ENCODE measurements around the gene ARID1B.
"Not testable (repeated sequence)": the region's sequence is repeated elsewhere in the genome, so short reads cannot be mapped to it uniquely, and the experiment has no call there.

The ARID1B gene

GRCh38 chr6:156912431-156912830, 135.3 kb downstream of the ARID1B start:
- no peak for DNase-seq

GRCh38 chr6:156914181-156914580, 137.0 kb downstream of the ARID1B start:
- no peak for DNase-seq

GRCh38 chr6:156916130-156916801, 139.1 kb downstream of the ARID1B start:
- DNase-seq: no peak

GRCh38 chr6:156917213-156917612, 140.0 kb downstream of the ARID1B start:
- no peak for DNase-seq

GRCh38 chr6:156918647-156919046, 141.5 kb downstream of the ARID1B start:
- no peak for DNase-seq

- no peak for DNase-seq
Observed at GRCh38 chr6:156919370-156919769, 142.2 kb downstream of the ARID1B start.

- no peak for DNase-seq
Observed at GRCh38 chr6:156919814-156920369, 142.7 kb downstream of the ARID1B start.

- no peak for DNase-seq
Observed at GRCh38 chr6:156924246-156924645, 147.1 kb downstream of the ARID1B start.

GRCh38 chr6:156925026-156925425, 147.8 kb downstream of the ARID1B start:
- no peak for DNase-seq

GRCh38 chr6:156925718-156926607, 148.8 kb downstream of the ARID1B start:
- DNase-seq: no peak

GRCh38 chr6:156928126-156928525, 150.9 kb downstream of the ARID1B start:
- DNase-seq: no peak

- DNase-seq: no peak
Observed at GRCh38 chr6:156928972-156929371, 151.8 kb downstream of the ARID1B start.

GRCh38 chr6:156931283-156931682, 154.1 kb downstream of the ARID1B start:
- no peak for DNase-seq

GRCh38 chr6:156933201-156934068, 156.3 kb downstream of the ARID1B start:
- no peak for DNase-seq

GRCh38 chr6:156934069-156934460, 156.9 kb downstream of the ARID1B start:
- DNase-seq: peak; percentile 73

GRCh38 chr6:156935000-156935399, 157.8 kb downstream of the ARID1B start:
- no peak for DNase-seq

GRCh38 chr6:156938143-156938542, 161.0 kb downstream of the ARID1B start:
- no peak for DNase-seq

GRCh38 chr6:156940221-156940620, 163.0 kb downstream of the ARID1B start:
- no peak for DNase-seq

- DNase-seq: no peak
Observed at GRCh38 chr6:156942266-156942665, 165.1 kb downstream of the ARID1B start.

GRCh38 chr6:156943166-156943565, 166.0 kb downstream of the ARID1B start:
- no peak for DNase-seq

- no peak for DNase-seq
Observed at GRCh38 chr6:156943816-156944215, 166.6 kb downstream of the ARID1B start.

GRCh38 chr6:156944412-156944811, 167.2 kb downstream of the ARID1B start:
- no peak for DNase-seq

GRCh38 chr6:156945789-156946172, 168.6 kb downstream of the ARID1B start:
- DNase-seq: not testable (repeated sequence)

Measured in NCI-H1048 (cell line).